Esophagus muscularis mucosa (tissue), 4 donors: ENCODE measurements around the gene PCBP3. TPM values are rescaled to one million over a fixed set of nuclear protein-coding genes. Genes with fewer than 3 reads are reported as not detected.

Experiments
- DNase-seq: peaks from one replicate; pipeline ENCODE4 v3.0.0-alpha.2; 2017; ENCODE audit errors: extremely low spot score
- H3K27ac ChIP-seq, 4 donors: fragments of 200-600 bp; sonication (generic); replicated peaks in 1 of 4; 1 replicate in 3 of 4; 2 replicates in 1 of 4; pipeline ENCODE4 v1.5.1; 2016 to 2019; ENCODE audit warnings: mild to moderate bottlenecking in 1 of 4
- H3K27me3 ChIP-seq, 4 donors: fragments of 200-600 bp; sonication (generic); one replicate each; pipeline versions ENCODE4 v1.5.1 to v1.6.0; 2016 to 2019
- H3K36me3 ChIP-seq, 4 donors: fragments of 200-600 bp; sonication (generic); one replicate each; pipeline ENCODE4 v1.5.1; 2016 to 2019
- H3K4me1 ChIP-seq, 4 donors: fragments of 200-600 bp; sonication (generic); one replicate each; pipeline ENCODE4 v1.5.1; 2016 to 2019
- H3K4me3 ChIP-seq, 4 donors: fragments of 200-600 bp; sonication (generic); 1 replicate in 2 of 4; 2 replicates in 2 of 4; pipeline ENCODE4 v1.5.1; 2016 to 2019; ENCODE audit warnings: mild to moderate bottlenecking in 4 of 4, moderate library complexity in 1 of 4
- H3K9me3 ChIP-seq, 4 donors: fragments of 200-600 bp; sonication (generic); 1 replicate in 3 of 4; 2 replicates in 1 of 4; pipeline ENCODE4 v1.5.1; 2016 to 2019
- EP300 ChIP-seq: sonication (generic); formaldehyde crosslinking; IDR thresholded peaks from one replicate; pipeline ENCODE4 v1.6.1; 2017; ENCODE audit warnings: antibody characterized with exemption
- POLR2A ChIP-seq: fragments of 450-650 bp; IDR thresholded peaks from one replicate; pipeline ENCODE4 v1.6.1; 2017; ENCODE audit warnings: antibody characterized with exemption, moderate library complexity, mild to moderate bottlenecking, low read depth
- POLR2AphosphoS5 ChIP-seq, 2 donors: sonication (generic); formaldehyde crosslinking; IDR thresholded peaks; one replicate each; pipeline ENCODE4 v1.6.1; 2017; ENCODE audit warnings: antibody characterized with exemption in 2 of 2
- WGBS: methylation state at CpG from one replicate; pipeline ENCODE4 v1.1.5; 2018; 5-methylcytosine and 5-hydroxymethylcytosine counted together
- intact Hi-C: fragments of 100-400 bp; cut with DNase I; formaldehyde crosslinking; loops from one replicate; pipeline ENCODE4 v1.15.1; 2023
- total RNA-seq, 4 donors: library from RNA; depleted of rRNA; stranded (reverse); fragments of >200 nt; gene quantifications; one replicate each; pipeline versions ENCODE4 v1.1.0 to v1.2.1, GENCODE V29; 2016
- TF ChIP-seq, protein P1 (sequence below), 3 experiments: fragments of 200-600 bp in 2 of 3; fragments of 450-650 bp in 1 of 3; sonication (generic) in 2 of 3; IDR thresholded peaks; one replicate each; pipeline ENCODE4 v1.5.1; 2017 to 2019; ENCODE audit warnings: antibody characterized with exemption in 3 of 3, mild to moderate bottlenecking in 2 of 3, moderate library complexity in 1 of 3

PCBP3 gene
- total RNA-seq, 4 donors from 2014 or later: 7.5 to 9.2 (median 8.1) TPM

DNA sequence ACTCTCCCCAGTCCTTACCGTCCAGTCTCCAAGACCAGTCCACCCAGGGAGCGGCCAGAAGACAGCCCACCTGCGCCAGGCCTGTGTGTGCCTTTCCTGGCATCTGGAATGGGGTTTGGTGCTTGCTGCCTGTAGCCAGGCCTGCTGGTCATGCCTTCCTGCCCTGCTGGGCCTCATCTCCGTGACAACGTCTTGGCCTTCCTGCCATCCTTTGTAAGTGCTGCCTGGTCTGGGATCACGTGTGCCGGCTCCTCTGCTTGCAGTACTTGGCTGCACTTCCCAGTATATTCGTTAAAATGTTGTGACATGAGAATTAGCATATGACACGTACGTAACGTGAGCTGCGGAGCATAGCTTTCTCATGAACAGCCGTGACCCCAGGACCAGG, 192.7 kb downstream of the PCBP3 start:
- WGBS: 79% methylated on average over 13 of the region's 13 CpGs
- H3K4me1 ChIP-seq: peaks cover 0 to 5% (median 2%) of the 10 kb centered on the region in 4 donors
- H3K36me3 ChIP-seq: no peaks in the 10 kb centered on the region
- no peaks in the 10 kb centered on the region for H3K27me3 ChIP-seq
- no peak overlapping the region for H3K27ac ChIP-seq
- intact Hi-C loops: no loop called here
- H3K9me3 ChIP-seq: peaks cover 0 to 9% (median 7%) of the 10 kb centered on the region in 4 donors
- DNase-seq: no peak
- no peak overlapping the region for H3K4me3 ChIP-seq
- no peak for TF ChIP-seq POLR2A
- TF ChIP-seq POLR2AphosphoS5 (IDR thresholded peaks at IDR 0.05): no peak
- TF ChIP-seq, protein P1, sequence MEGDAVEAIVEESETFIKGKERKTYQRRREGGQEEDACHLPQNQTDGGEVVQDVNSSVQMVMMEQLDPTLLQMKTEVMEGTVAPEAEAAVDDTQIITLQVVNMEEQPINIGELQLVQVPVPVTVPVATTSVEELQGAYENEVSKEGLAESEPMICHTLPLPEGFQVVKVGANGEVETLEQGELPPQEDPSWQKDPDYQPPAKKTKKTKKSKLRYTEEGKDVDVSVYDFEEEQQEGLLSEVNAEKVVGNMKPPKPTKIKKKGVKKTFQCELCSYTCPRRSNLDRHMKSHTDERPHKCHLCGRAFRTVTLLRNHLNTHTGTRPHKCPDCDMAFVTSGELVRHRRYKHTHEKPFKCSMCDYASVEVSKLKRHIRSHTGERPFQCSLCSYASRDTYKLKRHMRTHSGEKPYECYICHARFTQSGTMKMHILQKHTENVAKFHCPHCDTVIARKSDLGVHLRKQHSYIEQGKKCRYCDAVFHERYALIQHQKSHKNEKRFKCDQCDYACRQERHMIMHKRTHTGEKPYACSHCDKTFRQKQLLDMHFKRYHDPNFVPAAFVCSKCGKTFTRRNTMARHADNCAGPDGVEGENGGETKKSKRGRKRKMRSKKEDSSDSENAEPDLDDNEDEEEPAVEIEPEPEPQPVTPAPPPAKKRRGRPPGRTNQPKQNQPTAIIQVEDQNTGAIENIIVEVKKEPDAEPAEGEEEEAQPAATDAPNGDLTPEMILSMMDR (IDR thresholded peaks at IDR 0.05): no peak
- no peak for TF ChIP-seq EP300

DNA sequence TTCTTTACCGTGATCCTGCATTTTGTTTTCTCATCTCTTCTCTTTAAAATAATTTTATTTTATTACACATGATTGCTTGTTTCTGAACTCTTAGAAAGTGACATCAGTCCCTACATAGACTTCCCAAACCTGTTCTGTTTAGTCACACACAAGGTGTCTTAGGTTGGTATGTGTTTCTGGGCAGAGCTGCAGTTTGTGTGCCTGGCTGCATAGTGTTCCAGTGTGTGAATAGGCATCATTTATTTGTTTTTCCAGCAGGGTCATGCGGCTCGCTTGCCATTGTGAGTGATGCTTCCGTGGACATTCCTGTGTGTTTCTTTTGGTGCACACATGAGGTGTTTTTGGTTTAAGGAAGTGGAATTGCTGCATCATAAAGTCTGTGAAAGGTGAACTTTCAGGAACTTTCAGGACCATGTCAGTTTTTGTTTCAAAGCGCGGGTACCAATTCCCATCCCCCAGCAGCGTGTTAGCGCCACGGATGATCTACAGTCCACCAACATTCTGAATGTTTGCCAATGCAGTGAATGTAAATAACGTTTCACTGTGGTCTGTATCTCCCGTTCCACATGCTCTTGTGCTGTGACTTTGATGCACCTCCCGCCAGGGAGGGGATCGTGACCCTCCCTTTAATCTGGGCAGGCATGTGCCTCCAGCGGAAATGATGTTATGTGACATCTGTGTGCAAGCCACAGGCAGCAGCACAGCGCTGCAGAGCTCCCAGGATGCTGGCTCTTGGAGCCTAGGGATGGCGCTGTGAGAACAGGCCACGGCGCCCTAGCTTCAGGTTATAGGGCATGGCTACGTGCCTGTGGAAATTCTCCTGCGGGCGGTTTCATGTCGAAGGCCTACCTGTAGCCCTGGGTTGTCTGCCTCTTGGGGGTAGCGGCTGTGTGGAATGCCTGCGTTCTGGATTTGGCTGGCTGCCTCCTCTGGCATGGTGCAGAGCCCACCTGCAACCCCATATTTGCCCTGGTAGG, 193.5 kb downstream of the PCBP3 start:
- peaks cover 0 to 5% (median under 1%) of the 10 kb centered on the region in 4 donors for H3K4me1 ChIP-seq
- 82% methylated on average over 12 of the region's 24 CpGs for WGBS
- no peaks in the 10 kb centered on the region for H3K27me3 ChIP-seq
- H3K27ac ChIP-seq: no peak overlapping the region
- H3K9me3 ChIP-seq: peaks cover 0 to 14% (median 8%) of the 10 kb centered on the region in 4 donors
- TF ChIP-seq POLR2A (no peak), POLR2AphosphoS5 (IDR thresholded peaks at IDR 0.05) (no peak), EP300 (no peak)
- TF ChIP-seq, protein P1 (IDR thresholded peaks at IDR 0.05): no peak
- H3K36me3 ChIP-seq: no peaks in the 10 kb centered on the region
- H3K4me3 ChIP-seq: no peak overlapping the region
- intact Hi-C loops: no loop called here
- DNase-seq: no peak

DNA sequence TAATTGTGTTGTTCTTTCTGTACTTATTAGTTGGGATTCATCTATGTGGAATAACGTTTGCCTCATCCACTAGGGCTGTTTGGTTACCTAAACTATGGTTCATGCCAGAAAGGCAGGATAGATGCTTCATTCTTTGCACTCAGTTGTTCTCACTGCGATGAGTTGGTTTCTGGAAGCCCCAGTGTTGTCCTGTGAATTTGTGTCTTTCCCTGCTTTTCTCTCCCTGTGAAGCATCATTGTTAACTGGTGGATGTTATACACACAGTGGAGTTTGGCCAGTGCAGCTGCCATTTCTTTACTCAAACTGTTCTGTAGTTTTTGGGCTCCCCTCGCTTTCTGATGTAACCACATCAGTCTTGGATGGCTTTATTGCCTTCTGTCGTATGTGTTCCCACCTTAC, 194.4 kb downstream of the PCBP3 start:
- intact Hi-C loops: no loop called here
- WGBS: 88% methylated on average over 4 of the region's 4 CpGs
- Histone ChIP-seq H3K4me1 (peaks cover 0 to 3% (median 0%) of the 10 kb centered on the region in 4 donors), H3K9me3 (peaks cover 0 to 14% (median 8%) of the 10 kb centered on the region in 4 donors), H3K27me3 (no peaks in the 10 kb centered on the region), H3K36me3 (no peaks in the 10 kb centered on the region), H3K4me3 (no peak overlapping the region), H3K27ac (no peak overlapping the region)
- DNase-seq: no peak
- TF ChIP-seq POLR2AphosphoS5 (IDR thresholded peaks at IDR 0.05) (no peak), EP300 (no peak), POLR2A (no peak)
- TF ChIP-seq, protein P1 (IDR thresholded peaks at IDR 0.05): no peak

DNA sequence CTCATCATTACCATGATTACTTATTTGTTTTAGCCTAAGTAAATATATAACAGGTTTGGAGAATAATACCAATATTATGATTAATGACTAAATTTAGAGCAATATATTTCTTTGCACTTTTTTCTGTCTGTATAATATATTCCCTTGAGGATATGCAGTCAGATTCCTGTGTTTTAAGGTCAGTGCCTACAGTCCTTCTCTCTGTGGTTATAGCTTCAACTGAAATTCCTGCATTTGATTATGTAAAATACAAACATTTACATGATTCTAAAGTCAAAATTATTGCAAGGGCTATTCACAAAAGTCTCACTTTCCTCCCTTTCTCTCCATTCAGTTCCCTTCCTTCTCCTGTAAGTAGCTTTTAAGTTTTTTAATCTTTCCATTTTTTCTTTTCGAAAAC, 195.1 kb downstream of the PCBP3 start:
- peaks cover 0 to 14% (median 8%) of the 10 kb centered on the region in 4 donors for H3K9me3 ChIP-seq
- TF ChIP-seq POLR2AphosphoS5 (IDR thresholded peaks at IDR 0.05) (no peak), POLR2A (no peak), EP300 (no peak)
- TF ChIP-seq, protein P1 (IDR thresholded peaks at IDR 0.05): no peak
- H3K36me3 ChIP-seq: no peaks in the 10 kb centered on the region
- no peak overlapping the region for H3K27ac ChIP-seq
- no peak overlapping the region for H3K4me3 ChIP-seq
- intact Hi-C loops: no loop called here
- H3K4me1 ChIP-seq: no peaks in the 10 kb centered on the region
- no peaks in the 10 kb centered on the region for H3K27me3 ChIP-seq
- WGBS: 88% methylated on average over 1 of the region's 1 CpG
- no peak for DNase-seq
